ENCODE data around the gene TCF19.

DNA sequence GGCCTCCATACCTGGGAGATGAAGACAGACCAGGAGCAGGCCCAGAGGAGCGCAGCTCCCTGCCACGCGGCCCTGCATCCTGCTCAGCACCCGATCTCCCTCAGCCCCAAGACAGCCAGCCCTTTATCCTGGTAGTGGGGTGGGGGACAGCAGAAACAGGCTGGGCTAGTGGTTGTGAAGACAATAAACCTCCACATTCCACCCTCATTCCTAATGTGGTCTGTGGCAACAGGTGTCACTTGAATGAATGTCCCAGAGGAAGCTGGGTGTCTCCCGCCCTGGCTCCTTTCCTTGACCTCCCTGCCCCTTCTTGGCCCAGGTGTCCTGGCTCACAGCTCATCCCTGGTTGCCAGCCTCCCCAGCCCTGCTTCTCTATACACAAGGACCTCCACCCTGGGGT is 45.9 kb upstream of the TCF19 start, which contains the start of gene C6orf15:
- TF ChIP-seq SMC3 (conservative IDR thresholded peaks at IDR 0.05; ENCODE audit: poor library complexity) (no peak), POLR2AphosphoS5 (IDR thresholded peaks at IDR 0.05) (no peak), EP300 (conservative IDR thresholded peaks at IDR 0.05; ENCODE audit: poor library complexity, severe bottlenecking) (no peak), MXI1 (conservative IDR thresholded peaks at IDR 0.05; ENCODE audit: poor library complexity, severe bottlenecking) (no peak), TAF1 (IDR thresholded peaks at IDR 0.05; ENCODE audit: low read depth) (no peak)
- TF ChIP-seq, protein P1, sequence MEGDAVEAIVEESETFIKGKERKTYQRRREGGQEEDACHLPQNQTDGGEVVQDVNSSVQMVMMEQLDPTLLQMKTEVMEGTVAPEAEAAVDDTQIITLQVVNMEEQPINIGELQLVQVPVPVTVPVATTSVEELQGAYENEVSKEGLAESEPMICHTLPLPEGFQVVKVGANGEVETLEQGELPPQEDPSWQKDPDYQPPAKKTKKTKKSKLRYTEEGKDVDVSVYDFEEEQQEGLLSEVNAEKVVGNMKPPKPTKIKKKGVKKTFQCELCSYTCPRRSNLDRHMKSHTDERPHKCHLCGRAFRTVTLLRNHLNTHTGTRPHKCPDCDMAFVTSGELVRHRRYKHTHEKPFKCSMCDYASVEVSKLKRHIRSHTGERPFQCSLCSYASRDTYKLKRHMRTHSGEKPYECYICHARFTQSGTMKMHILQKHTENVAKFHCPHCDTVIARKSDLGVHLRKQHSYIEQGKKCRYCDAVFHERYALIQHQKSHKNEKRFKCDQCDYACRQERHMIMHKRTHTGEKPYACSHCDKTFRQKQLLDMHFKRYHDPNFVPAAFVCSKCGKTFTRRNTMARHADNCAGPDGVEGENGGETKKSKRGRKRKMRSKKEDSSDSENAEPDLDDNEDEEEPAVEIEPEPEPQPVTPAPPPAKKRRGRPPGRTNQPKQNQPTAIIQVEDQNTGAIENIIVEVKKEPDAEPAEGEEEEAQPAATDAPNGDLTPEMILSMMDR (IDR thresholded peaks at IDR 0.05; ENCODE audit: poor library complexity, severe bottlenecking): no peak
- TF ChIP-seq, protein P2, sequence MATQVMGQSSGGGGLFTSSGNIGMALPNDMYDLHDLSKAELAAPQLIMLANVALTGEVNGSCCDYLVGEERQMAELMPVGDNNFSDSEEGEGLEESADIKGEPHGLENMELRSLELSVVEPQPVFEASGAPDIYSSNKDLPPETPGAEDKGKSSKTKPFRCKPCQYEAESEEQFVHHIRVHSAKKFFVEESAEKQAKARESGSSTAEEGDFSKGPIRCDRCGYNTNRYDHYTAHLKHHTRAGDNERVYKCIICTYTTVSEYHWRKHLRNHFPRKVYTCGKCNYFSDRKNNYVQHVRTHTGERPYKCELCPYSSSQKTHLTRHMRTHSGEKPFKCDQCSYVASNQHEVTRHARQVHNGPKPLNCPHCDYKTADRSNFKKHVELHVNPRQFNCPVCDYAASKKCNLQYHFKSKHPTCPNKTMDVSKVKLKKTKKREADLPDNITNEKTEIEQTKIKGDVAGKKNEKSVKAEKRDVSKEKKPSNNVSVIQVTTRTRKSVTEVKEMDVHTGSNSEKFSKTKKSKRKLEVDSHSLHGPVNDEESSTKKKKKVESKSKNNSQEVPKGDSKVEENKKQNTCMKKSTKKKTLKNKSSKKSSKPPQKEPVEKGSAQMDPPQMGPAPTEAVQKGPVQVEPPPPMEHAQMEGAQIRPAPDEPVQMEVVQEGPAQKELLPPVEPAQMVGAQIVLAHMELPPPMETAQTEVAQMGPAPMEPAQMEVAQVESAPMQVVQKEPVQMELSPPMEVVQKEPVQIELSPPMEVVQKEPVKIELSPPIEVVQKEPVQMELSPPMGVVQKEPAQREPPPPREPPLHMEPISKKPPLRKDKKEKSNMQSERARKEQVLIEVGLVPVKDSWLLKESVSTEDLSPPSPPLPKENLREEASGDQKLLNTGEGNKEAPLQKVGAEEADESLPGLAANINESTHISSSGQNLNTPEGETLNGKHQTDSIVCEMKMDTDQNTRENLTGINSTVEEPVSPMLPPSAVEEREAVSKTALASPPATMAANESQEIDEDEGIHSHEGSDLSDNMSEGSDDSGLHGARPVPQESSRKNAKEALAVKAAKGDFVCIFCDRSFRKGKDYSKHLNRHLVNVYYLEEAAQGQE (IDR thresholded peaks at IDR 0.05; ENCODE audit: borderline replicate concordance): no peak
